IgD-negative memory B cell (primary cell): ENCODE results near the gene GJA4. TPM values are rescaled to one million over a fixed set of nuclear protein-coding genes. Genes with fewer than 3 reads are reported as not detected.

Source experiments
- H3K27ac Mint-ChIP-seq, 3 donors: one replicate each; pipeline ENCODE4 v1.8.0; 2020 to 2022; ENCODE audit warnings: mild to moderate bottlenecking in 3 of 3, mixed read lengths in 3 of 3, moderate library complexity in 1 of 3
- H3K27me3 Mint-ChIP-seq: one replicate; pipeline ENCODE4 v1.8.0; 2021; ENCODE audit warnings: mixed read lengths
- H3K36me3 Mint-ChIP-seq: one replicate; pipeline ENCODE4 v1.8.0; 2020; ENCODE audit warnings: mild to moderate bottlenecking, mixed read lengths
- H3K4me1 Mint-ChIP-seq, 3 donors: one replicate each; pipeline ENCODE4 v1.8.0; 2020 to 2022; ENCODE audit warnings: mixed read lengths in 3 of 3, mild to moderate bottlenecking in 1 of 3
- H3K4me3 Mint-ChIP-seq, 4 donors: one replicate each; pipeline ENCODE4 v1.8.0; 2020 to 2022; ENCODE audit warnings: mild to moderate bottlenecking in 4 of 4, mixed read lengths in 4 of 4, moderate library complexity in 3 of 4
- H3K9me3 Mint-ChIP-seq, 3 donors: one replicate each; pipeline ENCODE4 v1.8.0; 2020 to 2021; ENCODE audit warnings: mixed read lengths in 3 of 3, mild to moderate bottlenecking in 1 of 3
- polyA plus RNA-seq: library from polyadenylated mRNA; unstranded; fragments of 300-500 nt; fragmentation: Illumina TruSeq; gene quantifications from one replicate; pipeline ENCODE4 v1.2.3, GENCODE V29; 2021

GJA4 gene
- polyA plus RNA-seq: not detected

- Mint-ChIP-seq H3K27ac (peak within 1 kb of the TSS in 1 of 3 donors; percentile 37), H3K4me1 (peaks cover 9 to 21% (median 15%) of the 10 kb centered on the region in 3 donors), H3K9me3 (no peaks in the 10 kb centered on the region), H3K4me3 (peak within 1 kb of the TSS in 3 of 4 donors; percentile 38 to 87 (median 79)), H3K36me3 (peaks cover 7% of the 10 kb centered on the region), H3K27me3 (peaks cover 38% of the 10 kb centered on the region)
These were observed at the start of gene GJA4 for GRCh38 chr1:34792868-34793727. Gene GJA4, plus strand, starts transcription at chr1:34792999. Its CDS starts 1,215 bp downstream, at chr1:34794214.

GRCh38 chr1:34743775-34744174 lies 49.0 kb upstream of the GJA4 start:
- Mint-ChIP-seq H3K36me3 (no peaks in the 10 kb centered on the region), H3K9me3 (no peaks in the 10 kb centered on the region), H3K4me3 (no peak overlapping the region), H3K4me1 (peaks cover 0 to 4% (median 0%) of the 10 kb centered on the region in 3 donors), H3K27me3 (peaks cover 4% of the 10 kb centered on the region), H3K27ac (no peak overlapping the region)

DNA sequence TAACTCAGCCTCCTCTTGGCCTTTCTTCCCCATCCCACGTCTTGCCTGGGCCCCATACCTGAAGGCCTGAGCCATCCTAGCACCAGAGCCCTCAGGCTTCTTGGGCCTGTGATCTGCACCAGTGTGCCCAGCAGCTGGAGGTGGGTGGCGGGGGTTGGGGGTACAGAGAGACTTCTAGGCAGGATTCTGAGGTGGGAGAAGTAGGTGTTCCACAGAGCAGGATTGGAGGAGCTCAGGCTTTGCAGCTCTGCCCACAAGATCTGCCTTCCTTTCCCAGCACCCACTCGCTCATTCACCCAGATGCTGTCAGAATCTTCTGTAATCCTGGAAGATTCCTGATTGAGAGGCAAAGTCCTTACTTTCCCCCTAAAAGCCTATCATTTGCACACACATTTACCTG lies 47.9 kb upstream of the GJA4 start:
- Mint-ChIP-seq H3K4me3 (no peak overlapping the region), H3K9me3 (no peaks in the 10 kb centered on the region), H3K36me3 (no peaks in the 10 kb centered on the region), H3K4me1 (peaks cover 0 to 4% (median 0%) of the 10 kb centered on the region in 3 donors), H3K27me3 (peaks cover 4% of the 10 kb centered on the region), H3K27ac (no peak overlapping the region)

- Mint-ChIP-seq H3K4me1 (peaks cover 0 to 4% (median 0%) of the 10 kb centered on the region in 3 donors), H3K4me3 (no peak overlapping the region), H3K27ac (no peak overlapping the region), H3K27me3 (peaks cover 4% of the 10 kb centered on the region), H3K9me3 (no peaks in the 10 kb centered on the region), H3K36me3 (no peaks in the 10 kb centered on the region)
These were observed 47.1 kb upstream of the GJA4 start for GRCh38 chr1:34745666-34746065.

DNA sequence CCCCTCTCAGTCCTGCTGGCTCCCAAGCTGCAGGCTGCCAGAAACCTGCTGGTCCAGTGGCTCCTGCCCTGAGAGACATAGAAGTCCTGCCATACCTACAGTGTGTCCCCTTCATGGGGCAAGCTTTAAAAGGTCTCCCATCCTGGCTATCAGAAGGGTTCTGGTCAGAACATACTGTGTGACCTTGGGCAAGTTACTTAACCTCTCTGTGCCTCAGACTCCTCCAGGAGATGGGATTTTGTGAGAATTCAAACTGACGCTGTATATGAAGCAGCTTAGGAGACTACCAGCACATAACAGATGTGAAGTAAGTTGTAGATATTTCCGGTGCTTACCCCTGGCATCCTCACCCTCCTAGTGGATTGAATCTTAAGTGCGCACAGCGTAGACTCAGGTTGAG lies 46.7 kb upstream of the GJA4 start:
- H3K9me3 Mint-ChIP-seq: no peaks in the 10 kb centered on the region
- H3K36me3 Mint-ChIP-seq: no peaks in the 10 kb centered on the region
- H3K27ac Mint-ChIP-seq: no peak overlapping the region
- peaks cover 0 to 4% (median 0%) of the 10 kb centered on the region in 3 donors for H3K4me1 Mint-ChIP-seq
- H3K27me3 Mint-ChIP-seq: peaks cover 4% of the 10 kb centered on the region
- no peak overlapping the region for H3K4me3 Mint-ChIP-seq

DNA sequence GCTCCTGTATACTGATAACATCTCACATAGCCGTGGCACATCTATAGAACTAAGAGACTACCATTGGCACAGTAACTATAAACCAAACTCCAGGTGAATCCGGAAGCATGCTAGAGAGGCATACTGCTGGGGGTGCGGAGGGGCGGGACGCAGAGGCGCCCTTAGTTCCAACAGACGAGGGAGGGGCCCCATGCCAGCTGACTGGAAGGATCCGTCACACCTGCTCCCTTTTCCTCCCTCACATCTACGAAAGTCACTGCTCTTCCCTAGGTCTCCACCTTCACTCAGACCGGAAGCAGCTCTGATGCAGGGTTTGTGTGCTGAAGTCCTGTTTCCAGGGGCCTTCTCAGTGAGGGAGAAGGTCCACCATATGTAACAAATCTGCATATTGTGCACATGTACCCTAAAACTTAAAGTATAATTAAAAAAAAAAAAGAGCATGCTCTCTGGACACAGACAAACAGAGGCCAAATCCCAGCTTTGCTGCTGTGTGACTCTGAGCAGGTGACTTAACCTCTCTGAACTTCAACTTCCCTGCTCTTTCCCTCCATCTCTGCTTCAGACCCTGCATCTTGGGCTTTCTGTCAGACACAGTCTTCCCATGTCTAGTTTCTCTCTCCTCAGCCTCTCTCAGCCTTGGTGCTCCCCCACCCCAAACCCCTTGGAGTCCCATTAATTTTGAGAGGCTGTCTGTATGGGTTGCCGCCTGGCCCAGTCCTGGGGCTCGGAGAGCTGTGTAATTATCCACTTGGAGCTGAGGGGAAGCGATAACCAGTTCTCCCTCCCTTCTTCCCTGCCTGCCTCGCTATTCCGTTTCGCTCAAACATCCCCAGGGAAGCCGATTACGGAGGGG lies 45.8 kb upstream of the GJA4 start:
- no peak overlapping the region for H3K4me3 Mint-ChIP-seq
- H3K27me3 Mint-ChIP-seq: peaks cover 4% of the 10 kb centered on the region
- peaks cover 0 to 4% (median 0%) of the 10 kb centered on the region in 3 donors for H3K4me1 Mint-ChIP-seq
- no peak overlapping the region for H3K27ac Mint-ChIP-seq
- no peaks in the 10 kb centered on the region for H3K36me3 Mint-ChIP-seq
- no peaks in the 10 kb centered on the region for H3K9me3 Mint-ChIP-seq

DNA sequence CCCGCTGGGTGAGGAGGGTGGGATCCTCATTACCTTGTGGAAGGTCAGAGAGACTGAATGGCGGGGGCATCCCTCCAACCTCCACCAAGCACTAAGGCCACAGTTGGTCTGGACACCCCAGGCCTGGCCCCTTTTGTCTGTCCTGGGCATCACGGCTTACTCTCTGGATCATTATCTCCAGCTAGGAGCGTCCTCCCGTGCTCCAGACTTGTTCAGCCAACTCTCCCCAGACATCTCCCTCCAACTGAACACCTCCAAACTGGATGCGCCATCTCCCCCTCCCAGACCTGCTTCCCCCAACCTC lies 45.2 kb upstream of the GJA4 start:
- H3K4me1 Mint-ChIP-seq: no peaks in the 10 kb centered on the region
- H3K36me3 Mint-ChIP-seq: no peaks in the 10 kb centered on the region
- H3K27me3 Mint-ChIP-seq: peaks cover 4% of the 10 kb centered on the region
- no peak overlapping the region for H3K27ac Mint-ChIP-seq
- H3K4me3 Mint-ChIP-seq: no peak overlapping the region
- H3K9me3 Mint-ChIP-seq: no peaks in the 10 kb centered on the region

- Mint-ChIP-seq H3K4me1 (no peaks in the 10 kb centered on the region), H3K9me3 (peaks cover 0 to 3% (median 2%) of the 10 kb centered on the region in 3 donors), H3K27me3 (peaks cover 7% of the 10 kb centered on the region), H3K36me3 (no peaks in the 10 kb centered on the region), H3K4me3 (no peak overlapping the region), H3K27ac (no peak overlapping the region)
These were observed 42.8 kb upstream of the GJA4 start for GRCh38 chr1:34749992-34750391.

- no peaks in the 10 kb centered on the region for H3K4me1 Mint-ChIP-seq
- H3K9me3 Mint-ChIP-seq: peaks cover 0 to 3% (median 2%) of the 10 kb centered on the region in 3 donors
- no peak overlapping the region for H3K4me3 Mint-ChIP-seq
- H3K27me3 Mint-ChIP-seq: peaks cover 5% of the 10 kb centered on the region
- H3K36me3 Mint-ChIP-seq: no peaks in the 10 kb centered on the region
- no peak overlapping the region for H3K27ac Mint-ChIP-seq
These were observed 42.2 kb upstream of the GJA4 start for GRCh38 chr1:34750610-34751009.

GRCh38 chr1:34753163-34753562 lies 39.6 kb upstream of the GJA4 start:
- Mint-ChIP-seq H3K27ac (no peak overlapping the region), H3K27me3 (peaks cover 3% of the 10 kb centered on the region), H3K36me3 (no peaks in the 10 kb centered on the region), H3K9me3 (peaks cover 0 to 3% (median 2%) of the 10 kb centered on the region in 3 donors), H3K4me1 (peaks cover 0 to 1% (median 0%) of the 10 kb centered on the region in 3 donors), H3K4me3 (no peak overlapping the region)

- no peak within 1 kb of the TSS for H3K27ac Mint-ChIP-seq
- no peaks in the 10 kb centered on the region for H3K36me3 Mint-ChIP-seq
- peaks cover 3% of the 10 kb centered on the region for H3K27me3 Mint-ChIP-seq
- peaks cover 0 to 1% (median 0%) of the 10 kb centered on the region in 3 donors for H3K4me1 Mint-ChIP-seq
- no peak within 1 kb of the TSS for H3K4me3 Mint-ChIP-seq
- peaks cover 0 to 3% (median 2%) of the 10 kb centered on the region in 3 donors for H3K9me3 Mint-ChIP-seq
These were observed 37.7 kb upstream of the GJA4 start, which contains the start of gene GJB5 for GRCh38 chr1:34754964-34755637. Gene GJB5, plus strand, starts transcription at chr1:34755047. Its CDS starts 2,284 bp downstream, at chr1:34757331.

DNA sequence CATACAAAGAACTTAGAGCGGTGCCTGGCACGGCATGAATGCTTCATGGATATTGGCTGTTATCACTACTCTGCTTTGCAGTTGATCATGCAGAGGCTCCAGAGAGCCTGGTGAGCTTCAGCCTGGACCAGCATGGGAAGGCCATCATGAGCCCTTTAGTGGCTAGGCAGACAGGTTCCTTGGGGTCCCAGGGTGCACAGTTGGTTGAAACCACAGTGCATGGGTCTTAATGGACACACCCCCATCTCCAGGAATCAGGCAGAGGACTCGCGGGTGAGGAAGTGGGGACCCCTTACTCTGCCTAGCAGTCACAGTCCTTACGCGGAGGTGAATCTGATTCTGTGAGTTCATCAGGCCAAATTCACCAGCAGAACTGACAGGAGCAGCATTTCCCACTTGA lies 36.8 kb upstream of the GJA4 start:
- H3K27me3 Mint-ChIP-seq: peaks cover 3% of the 10 kb centered on the region
- peaks cover 0 to 3% (median 2%) of the 10 kb centered on the region in 3 donors for H3K9me3 Mint-ChIP-seq
- H3K27ac Mint-ChIP-seq: no peak overlapping the region
- no peaks in the 10 kb centered on the region for H3K36me3 Mint-ChIP-seq
- peaks cover 0 to 1% (median 0%) of the 10 kb centered on the region in 3 donors for H3K4me1 Mint-ChIP-seq
- no peak overlapping the region for H3K4me3 Mint-ChIP-seq

- Mint-ChIP-seq H3K4me1 (peaks cover 0 to 1% (median 0%) of the 10 kb centered on the region in 3 donors), H3K27me3 (peaks cover 3% of the 10 kb centered on the region), H3K9me3 (peaks cover 0 to 3% (median 2%) of the 10 kb centered on the region in 3 donors), H3K27ac (no peak overlapping the region), H3K4me3 (no peak overlapping the region), H3K36me3 (no peaks in the 10 kb centered on the region)
These were observed 35.4 kb upstream of the GJA4 start for GRCh38 chr1:34757386-34757785.

GRCh38 chr1:34758751-34759150 lies 34.0 kb upstream of the GJA4 start:
- no peak overlapping the region for H3K4me3 Mint-ChIP-seq
- no peaks in the 10 kb centered on the region for H3K36me3 Mint-ChIP-seq
- peaks cover 0 to 1% (median under 1%) of the 10 kb centered on the region in 3 donors for H3K9me3 Mint-ChIP-seq
- peaks cover 2% of the 10 kb centered on the region for H3K27me3 Mint-ChIP-seq
- peaks cover 0 to 1% (median 0%) of the 10 kb centered on the region in 3 donors for H3K4me1 Mint-ChIP-seq
- no peak overlapping the region for H3K27ac Mint-ChIP-seq
